ENCODE results near the gene FOXN3. TPM values are rescaled to one million over a fixed set of nuclear protein-coding genes. Genes with fewer than 3 reads are reported as not detected.

FOXN3 gene
- total RNA-seq, 1 donor from 2014 or later, result 122 TPM

DNA sequence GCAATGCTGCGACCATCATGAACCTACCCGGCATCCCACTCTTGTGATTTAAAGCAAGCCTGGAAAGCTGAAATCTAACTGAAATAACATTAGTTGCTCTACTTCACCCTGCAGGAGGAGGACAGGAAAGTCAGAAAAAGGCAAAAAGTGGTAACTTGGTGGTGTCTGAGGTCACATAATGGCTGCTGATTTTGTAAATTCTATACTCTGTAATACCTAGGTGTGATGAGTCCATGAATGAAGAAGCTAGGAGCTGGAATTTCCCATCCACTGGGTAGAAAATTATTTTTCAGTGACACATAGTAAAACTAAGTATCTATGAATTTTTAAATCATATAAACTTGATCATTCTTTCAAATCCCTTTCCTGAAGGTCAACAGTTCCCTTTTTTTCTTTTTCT is 183.8 kb downstream of the FOXN3 start:
- H3K4me3 Mint-ChIP-seq (ENCODE audit: unreplicated experiment), result no peak overlapping the region
- Histone ChIP-seq H3K4me1 (ENCODE audit: insufficient read depth, low read length) (no peaks in the 10 kb centered on the region), H3K27me3 (ENCODE audit: insufficient read depth, low read length) (no peaks in the 10 kb centered on the region), H3K9me3 (ENCODE audit: insufficient read depth, low read depth, low read length) (no peaks in the 10 kb centered on the region), H3K36me3 (ENCODE audit: insufficient read depth, low read length) (no peaks in the 10 kb centered on the region), H2AFZ (ENCODE audit: low read depth, low read length) (no peak overlapping the region), H3K79me2 (ENCODE audit: insufficient read depth, low read length) (peaks cover 35% of the 10 kb centered on the region), H3K27ac (ENCODE audit: low read depth, low read length) (no peak overlapping the region), H4K20me1 (ENCODE audit: insufficient read depth, low read length) (peaks cover 67% of the 10 kb centered on the region), H3K9ac (ENCODE audit: low read length) (no peak overlapping the region), H3K4me3 (ENCODE audit: insufficient read depth, low read depth, low read length) (no peak overlapping the region), H3K4me2 (ENCODE audit: low read length) (no peak overlapping the region)
- H3K36me3 Mint-ChIP-seq (ENCODE audit: low read depth, unreplicated experiment), result peaks cover 16% of the 10 kb centered on the region
- H3K27ac Mint-ChIP-seq (ENCODE audit: unreplicated experiment), result no peak overlapping the region
- no peaks in the 10 kb centered on the region for H3K27me3 Mint-ChIP-seq (ENCODE audit: low read depth, unreplicated experiment)
- no peak for FAIRE-seq
- H3K9me3 Mint-ChIP-seq (ENCODE audit: unreplicated experiment), result no peaks in the 10 kb centered on the region
- TF ChIP-seq, protein P1, sequence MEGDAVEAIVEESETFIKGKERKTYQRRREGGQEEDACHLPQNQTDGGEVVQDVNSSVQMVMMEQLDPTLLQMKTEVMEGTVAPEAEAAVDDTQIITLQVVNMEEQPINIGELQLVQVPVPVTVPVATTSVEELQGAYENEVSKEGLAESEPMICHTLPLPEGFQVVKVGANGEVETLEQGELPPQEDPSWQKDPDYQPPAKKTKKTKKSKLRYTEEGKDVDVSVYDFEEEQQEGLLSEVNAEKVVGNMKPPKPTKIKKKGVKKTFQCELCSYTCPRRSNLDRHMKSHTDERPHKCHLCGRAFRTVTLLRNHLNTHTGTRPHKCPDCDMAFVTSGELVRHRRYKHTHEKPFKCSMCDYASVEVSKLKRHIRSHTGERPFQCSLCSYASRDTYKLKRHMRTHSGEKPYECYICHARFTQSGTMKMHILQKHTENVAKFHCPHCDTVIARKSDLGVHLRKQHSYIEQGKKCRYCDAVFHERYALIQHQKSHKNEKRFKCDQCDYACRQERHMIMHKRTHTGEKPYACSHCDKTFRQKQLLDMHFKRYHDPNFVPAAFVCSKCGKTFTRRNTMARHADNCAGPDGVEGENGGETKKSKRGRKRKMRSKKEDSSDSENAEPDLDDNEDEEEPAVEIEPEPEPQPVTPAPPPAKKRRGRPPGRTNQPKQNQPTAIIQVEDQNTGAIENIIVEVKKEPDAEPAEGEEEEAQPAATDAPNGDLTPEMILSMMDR (IDR thresholded peaks at IDR 0.05; ENCODE audit: insufficient read depth, low read depth, low read length), result no peak
- no peak for TF ChIP-seq EZH2 (IDR thresholded peaks at IDR 0.05; ENCODE audit: insufficient read depth, low read length)
- peaks cover 2% of the 10 kb centered on the region for H3K4me1 Mint-ChIP-seq (ENCODE audit: low read depth, unreplicated experiment)
- DNase-seq (ENCODE audit: low read depth), result no peak

DNA sequence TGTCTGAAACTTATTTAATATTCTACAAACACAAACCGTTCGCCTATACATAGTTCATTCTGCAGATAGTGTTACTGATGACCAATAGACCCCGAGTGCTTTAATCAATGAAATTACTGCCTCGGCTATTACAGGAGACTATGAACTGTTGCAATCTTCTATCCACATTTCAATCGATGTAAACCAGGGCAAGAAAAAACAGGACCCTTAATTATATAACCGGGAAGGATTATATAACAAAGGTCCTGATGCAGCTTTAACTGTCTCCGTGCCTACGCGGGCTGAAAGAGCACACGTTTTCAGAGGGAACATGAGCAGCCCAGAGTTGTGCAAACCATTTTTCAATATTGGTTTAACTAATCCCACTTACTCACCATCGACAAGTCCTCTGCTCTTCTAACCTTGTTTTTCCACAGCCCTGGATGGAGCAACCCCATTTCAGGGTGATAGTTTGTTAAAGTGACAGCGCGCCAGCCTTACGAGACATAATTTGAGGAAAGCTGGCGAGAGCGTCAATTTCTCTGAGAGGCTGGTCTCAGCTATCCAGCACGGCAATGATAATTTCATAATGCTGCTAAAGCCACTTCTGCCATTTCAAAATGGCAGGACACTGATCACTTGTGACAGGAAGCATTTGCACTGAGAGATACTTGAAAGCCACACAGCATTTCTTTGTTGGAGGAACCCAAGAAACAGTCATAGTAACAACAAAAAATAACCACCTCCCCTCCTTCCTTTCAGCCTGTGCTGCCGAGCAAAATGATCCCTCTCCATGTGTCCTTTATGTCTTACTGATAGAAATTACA is 184.6 kb downstream of the FOXN3 start:
- no peak for TF ChIP-seq EZH2 (IDR thresholded peaks at IDR 0.05; ENCODE audit: insufficient read depth, low read length)
- Histone ChIP-seq H3K27me3 (ENCODE audit: insufficient read depth, low read length) (no peaks in the 10 kb centered on the region), H3K4me3 (ENCODE audit: insufficient read depth, low read depth, low read length) (no peak overlapping the region), H3K9ac (ENCODE audit: low read length) (no peak overlapping the region), H2AFZ (ENCODE audit: low read depth, low read length) (no peak overlapping the region), H3K27ac (ENCODE audit: low read depth, low read length) (no peak overlapping the region), H3K9me3 (ENCODE audit: insufficient read depth, low read depth, low read length) (no peaks in the 10 kb centered on the region), H3K79me2 (ENCODE audit: insufficient read depth, low read length) (peaks cover 35% of the 10 kb centered on the region), H3K36me3 (ENCODE audit: insufficient read depth, low read length) (no peaks in the 10 kb centered on the region), H3K4me2 (ENCODE audit: low read length) (no peak overlapping the region), H4K20me1 (ENCODE audit: insufficient read depth, low read length) (peaks cover 65% of the 10 kb centered on the region), H3K4me1 (ENCODE audit: insufficient read depth, low read length) (peaks cover 2% of the 10 kb centered on the region)
- no peak for DNase-seq (ENCODE audit: low read depth)
- Mint-ChIP-seq H3K27ac (ENCODE audit: unreplicated experiment) (no peak overlapping the region), H3K27me3 (ENCODE audit: low read depth, unreplicated experiment) (no peaks in the 10 kb centered on the region), H3K9me3 (ENCODE audit: unreplicated experiment) (no peaks in the 10 kb centered on the region), H3K36me3 (ENCODE audit: low read depth, unreplicated experiment) (peaks cover 20% of the 10 kb centered on the region), H3K4me3 (ENCODE audit: unreplicated experiment) (no peak overlapping the region), H3K4me1 (ENCODE audit: low read depth, unreplicated experiment) (no peaks in the 10 kb centered on the region)
- FAIRE-seq, result no peak

DNA sequence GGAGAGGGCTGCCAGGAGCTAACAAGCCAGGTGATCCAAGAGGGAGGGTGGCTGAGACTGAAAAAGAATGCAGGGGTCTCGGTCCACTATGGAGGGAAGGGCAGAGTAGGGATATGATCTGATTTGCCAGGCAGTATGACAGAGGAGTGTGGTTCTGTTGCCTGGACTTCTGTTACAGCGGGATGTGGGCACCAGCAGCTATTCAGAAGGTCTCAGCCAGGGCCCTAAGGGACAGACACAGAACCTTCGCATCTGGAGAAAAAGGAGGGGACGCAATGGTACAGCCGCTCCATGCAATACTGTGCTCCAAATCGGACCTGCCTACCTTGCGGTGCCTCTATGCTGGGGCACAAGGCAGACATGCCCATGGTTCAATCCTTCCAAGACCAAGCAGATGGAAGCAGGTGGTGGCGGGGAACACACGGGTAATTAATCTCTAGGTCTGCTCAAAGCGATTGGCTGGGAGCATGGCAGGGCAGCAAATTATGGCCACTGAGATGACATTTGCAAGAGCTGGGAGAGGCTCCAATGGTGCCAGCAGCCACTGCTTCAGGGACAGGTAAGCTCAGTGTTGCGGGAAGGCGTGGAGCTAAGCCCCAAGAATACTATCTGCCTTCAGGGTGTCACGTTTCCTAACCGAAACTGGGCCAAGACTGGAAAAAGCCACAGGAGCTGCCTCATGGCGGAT is 185.5 kb downstream of the FOXN3 start:
- Mint-ChIP-seq H3K27ac (ENCODE audit: unreplicated experiment) (no peak overlapping the region), H3K27me3 (ENCODE audit: low read depth, unreplicated experiment) (no peaks in the 10 kb centered on the region), H3K4me3 (ENCODE audit: unreplicated experiment) (no peak overlapping the region), H3K36me3 (ENCODE audit: low read depth, unreplicated experiment) (peaks cover 20% of the 10 kb centered on the region), H3K9me3 (ENCODE audit: unreplicated experiment) (no peaks in the 10 kb centered on the region), H3K4me1 (ENCODE audit: low read depth, unreplicated experiment) (no peaks in the 10 kb centered on the region)
- no peaks in the 10 kb centered on the region for H3K9me3 ChIP-seq (ENCODE audit: insufficient read depth, low read depth, low read length)
- DNase-seq (ENCODE audit: low read depth), result no peak
- no peak for TF ChIP-seq EZH2 (IDR thresholded peaks at IDR 0.05; ENCODE audit: insufficient read depth, low read length)
- TF ChIP-seq, protein P1 (IDR thresholded peaks at IDR 0.05; ENCODE audit: insufficient read depth, low read depth, low read length), result no peak
- peaks cover 4% of the 10 kb centered on the region for H3K4me1 ChIP-seq (ENCODE audit: insufficient read depth, low read length)
- peaks cover 62% of the 10 kb centered on the region for H4K20me1 ChIP-seq (ENCODE audit: insufficient read depth, low read length)
- H3K36me3 ChIP-seq (ENCODE audit: insufficient read depth, low read length), result no peaks in the 10 kb centered on the region
- peaks cover 30% of the 10 kb centered on the region for H3K79me2 ChIP-seq (ENCODE audit: insufficient read depth, low read length)
- no peak overlapping the region for H3K9ac ChIP-seq (ENCODE audit: low read length)
- no peak overlapping the region for H3K4me2 ChIP-seq (ENCODE audit: low read length)
- H3K4me3 ChIP-seq (ENCODE audit: insufficient read depth, low read depth, low read length), result no peak overlapping the region
- H2AFZ ChIP-seq (ENCODE audit: low read depth, low read length), result no peak overlapping the region
- no peaks in the 10 kb centered on the region for H3K27me3 ChIP-seq (ENCODE audit: insufficient read depth, low read length)
- no peak overlapping the region for H3K27ac ChIP-seq (ENCODE audit: low read depth, low read length)
- no peak for FAIRE-seq

Data from astrocyte (in vitro differentiated cells and primary cell).